Nephron progenitor cell (in vitro differentiated cells): ENCODE data around the gene TIMM13.

Experiments
- DNase-seq: peaks from one replicate; pipeline ENCODE4 v3.0.0; 2021
- H3K27ac Mint-ChIP-seq: 2 replicates; pipeline ENCODE4 v1.8.0; 2021; ENCODE audit warnings: mild to moderate bottlenecking, moderate library complexity, mixed read lengths
- H3K27me3 Mint-ChIP-seq: 2 replicates; pipeline ENCODE4 v1.8.0; 2021; ENCODE audit warnings: mild to moderate bottlenecking, low read depth, mixed read lengths; ENCODE audit not compliant: poor library complexity
- H3K36me3 Mint-ChIP-seq: 2 replicates; pipeline ENCODE4 v1.8.0; 2021; ENCODE audit warnings: low read depth, mixed read lengths
- H3K4me1 Mint-ChIP-seq: 2 replicates; pipeline ENCODE4 v1.8.0; 2021; ENCODE audit warnings: mixed read lengths
- H3K4me3 Mint-ChIP-seq: 2 replicates; pipeline ENCODE4 v1.8.0; 2021; ENCODE audit warnings: mild to moderate bottlenecking, moderate library complexity, mixed read lengths
- H3K9me3 Mint-ChIP-seq: 2 replicates; pipeline ENCODE4 v1.8.0; 2021; ENCODE audit warnings: mild to moderate bottlenecking, moderate library complexity, mixed read lengths
- TF ChIP-seq, protein P1 (sequence below): fragments of 200-600 bp; sonication (generic); IDR thresholded peaks from 2 replicates; pipeline ENCODE4 v1.5.0; 2021; ENCODE audit warnings: antibody characterized with exemption

The TIMM13 gene

DNA sequence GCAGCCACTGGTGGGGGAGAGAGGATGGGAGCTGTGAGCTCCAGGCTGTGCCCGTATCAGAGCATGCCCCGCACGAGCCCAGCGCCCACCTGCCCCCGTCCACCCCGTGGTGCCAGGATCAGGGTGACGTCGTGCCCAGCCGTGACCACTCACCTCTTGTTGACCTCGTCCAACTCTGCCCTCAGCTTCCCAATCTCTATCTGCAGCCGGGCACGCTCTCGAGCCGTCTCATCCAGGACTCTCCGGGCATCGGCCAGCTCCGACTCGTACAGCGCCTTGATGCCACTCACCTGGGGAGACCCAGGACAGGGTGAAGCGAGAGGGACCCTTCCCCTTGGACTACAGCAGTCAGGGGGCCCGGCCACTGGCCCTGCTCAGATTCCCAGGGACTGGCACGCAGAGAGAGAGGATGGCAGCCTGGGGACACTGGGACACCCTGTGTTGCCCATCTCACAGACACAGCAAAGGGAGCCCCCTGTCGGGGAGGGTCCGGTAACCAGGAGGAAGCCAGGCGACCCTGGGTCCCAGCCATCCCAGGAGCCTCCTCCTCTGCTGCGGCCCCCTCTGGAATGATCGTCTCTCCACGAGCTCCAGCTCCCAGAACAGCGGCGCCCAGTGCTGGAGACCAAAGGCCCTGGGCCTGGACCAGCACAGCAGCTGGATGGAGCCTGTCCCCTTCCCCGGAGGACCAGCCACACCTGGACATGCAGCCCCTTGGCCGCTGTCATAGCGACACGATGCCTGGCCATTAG, 17.0 kb upstream of the TIMM13 start:
- peak overlapping the region; percentile 84 for H3K27ac Mint-ChIP-seq
- TF ChIP-seq, protein P1, sequence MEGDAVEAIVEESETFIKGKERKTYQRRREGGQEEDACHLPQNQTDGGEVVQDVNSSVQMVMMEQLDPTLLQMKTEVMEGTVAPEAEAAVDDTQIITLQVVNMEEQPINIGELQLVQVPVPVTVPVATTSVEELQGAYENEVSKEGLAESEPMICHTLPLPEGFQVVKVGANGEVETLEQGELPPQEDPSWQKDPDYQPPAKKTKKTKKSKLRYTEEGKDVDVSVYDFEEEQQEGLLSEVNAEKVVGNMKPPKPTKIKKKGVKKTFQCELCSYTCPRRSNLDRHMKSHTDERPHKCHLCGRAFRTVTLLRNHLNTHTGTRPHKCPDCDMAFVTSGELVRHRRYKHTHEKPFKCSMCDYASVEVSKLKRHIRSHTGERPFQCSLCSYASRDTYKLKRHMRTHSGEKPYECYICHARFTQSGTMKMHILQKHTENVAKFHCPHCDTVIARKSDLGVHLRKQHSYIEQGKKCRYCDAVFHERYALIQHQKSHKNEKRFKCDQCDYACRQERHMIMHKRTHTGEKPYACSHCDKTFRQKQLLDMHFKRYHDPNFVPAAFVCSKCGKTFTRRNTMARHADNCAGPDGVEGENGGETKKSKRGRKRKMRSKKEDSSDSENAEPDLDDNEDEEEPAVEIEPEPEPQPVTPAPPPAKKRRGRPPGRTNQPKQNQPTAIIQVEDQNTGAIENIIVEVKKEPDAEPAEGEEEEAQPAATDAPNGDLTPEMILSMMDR, result no peak

DNA sequence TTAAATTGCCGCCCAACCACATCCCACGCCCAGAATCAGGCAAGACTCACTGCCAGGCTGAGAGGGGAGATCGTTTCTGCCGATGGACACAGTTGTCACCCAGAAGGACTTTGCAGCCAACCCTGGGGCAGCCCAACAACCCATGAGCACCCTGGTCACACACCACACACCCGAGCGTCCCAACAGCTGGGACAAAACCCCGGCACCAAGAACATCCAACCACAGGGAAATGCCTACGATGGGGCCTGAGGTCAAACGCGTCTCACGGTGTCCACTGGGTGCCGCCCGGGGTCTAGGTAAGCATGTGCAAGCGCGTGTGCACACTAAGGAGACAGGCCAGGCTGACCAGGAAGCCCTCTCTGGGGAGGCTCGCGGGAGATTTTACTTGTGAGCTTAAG, 16.4 kb upstream of the TIMM13 start:
- Mint-ChIP-seq H3K4me1 (peaks cover 6% of the 10 kb centered on the region), H3K27me3 (peaks cover 7% of the 10 kb centered on the region), H3K36me3 (peaks cover 16% of the 10 kb centered on the region), H3K4me3 (no peak overlapping the region), H3K27ac (peak overlapping the region; percentile 84), H3K9me3 (no peaks in the 10 kb centered on the region)
- DNase-seq, result no peak
- TF ChIP-seq, protein P1, result no peak

More for the DNA sequence above, 17.0 kb upstream of the TIMM13 start:
- no peaks in the 10 kb centered on the region for H3K9me3 Mint-ChIP-seq
- peaks cover 16% of the 10 kb centered on the region for H3K36me3 Mint-ChIP-seq
- no peak for DNase-seq
- H3K27me3 Mint-ChIP-seq, result peaks cover 7% of the 10 kb centered on the region
- H3K4me3 Mint-ChIP-seq, result no peak overlapping the region
- peaks cover 6% of the 10 kb centered on the region for H3K4me1 Mint-ChIP-seq

DNA sequence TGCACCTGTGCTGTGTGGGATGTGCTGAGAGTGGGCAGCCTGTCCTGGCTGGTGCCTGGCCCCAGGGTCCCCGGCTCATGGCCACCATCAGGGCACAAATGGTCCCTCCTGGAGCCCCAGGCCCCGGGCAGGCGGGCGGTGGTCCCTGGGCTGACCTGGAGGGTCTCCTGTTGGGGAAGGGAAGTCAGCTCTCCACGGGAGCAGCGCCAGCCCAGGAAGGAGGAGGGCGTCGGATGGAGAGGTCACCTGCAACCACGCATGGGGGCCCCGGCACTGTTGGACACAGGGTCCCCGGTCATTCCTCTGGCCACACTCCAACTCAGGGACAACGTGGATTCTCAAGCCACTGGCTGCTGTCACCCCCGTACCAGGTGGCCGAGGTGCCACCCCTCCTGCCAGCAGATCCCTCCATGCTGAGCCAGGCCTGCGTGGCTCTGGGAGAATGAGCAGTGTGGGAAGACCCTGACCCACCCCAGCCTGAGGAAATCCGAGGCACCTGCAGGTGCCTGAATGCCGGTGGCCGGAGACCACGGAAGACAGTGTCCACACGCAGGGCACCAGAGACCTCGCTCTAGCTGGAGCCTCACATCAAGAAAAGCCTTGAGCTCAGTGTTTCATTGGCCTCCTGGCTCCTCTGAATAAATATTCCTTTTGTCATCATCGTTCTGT, 15.9 kb upstream of the TIMM13 start:
- Mint-ChIP-seq H3K4me1 (peaks cover 6% of the 10 kb centered on the region), H3K27ac (peak overlapping the region; percentile 84), H3K36me3 (peaks cover 16% of the 10 kb centered on the region), H3K27me3 (peaks cover 7% of the 10 kb centered on the region), H3K4me3 (no peak overlapping the region), H3K9me3 (no peaks in the 10 kb centered on the region)
- TF ChIP-seq, protein P1, result no peak
- no peak for DNase-seq

DNA sequence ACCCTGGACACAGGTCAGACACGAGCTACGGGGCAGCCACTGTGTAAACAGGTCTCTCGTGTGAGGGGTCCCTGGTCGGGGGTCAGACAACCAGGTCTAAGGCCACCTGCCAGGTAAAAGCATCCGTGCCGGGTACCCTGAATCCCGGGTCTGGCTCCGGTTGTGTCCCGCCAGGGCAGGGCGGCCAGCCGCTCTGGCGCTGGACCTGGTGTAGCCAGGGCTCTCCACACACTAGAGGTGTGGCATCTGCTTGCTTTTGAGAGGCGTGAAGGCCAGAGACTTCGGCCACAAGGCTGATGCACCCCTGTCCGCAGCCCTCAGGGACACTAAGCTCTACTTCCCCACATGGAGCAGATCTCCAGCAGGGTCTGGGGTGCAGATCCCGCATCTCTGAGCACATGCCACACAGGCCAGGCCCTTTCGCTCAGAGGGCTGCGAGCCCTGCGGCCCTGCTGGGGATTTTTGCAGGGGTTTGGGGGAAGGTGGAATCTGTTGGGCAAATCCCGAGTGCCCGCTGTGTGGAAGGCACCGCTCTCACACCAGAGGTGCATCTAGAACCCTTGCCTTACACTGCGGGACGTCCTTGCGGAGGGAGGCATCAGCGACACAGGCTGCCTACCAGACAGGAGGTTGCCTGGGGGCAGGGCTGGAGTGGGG, 13.8 kb upstream of the TIMM13 start:
- Mint-ChIP-seq H3K4me3 (no peak overlapping the region), H3K27me3 (peaks cover 7% of the 10 kb centered on the region), H3K36me3 (peaks cover 20% of the 10 kb centered on the region), H3K27ac (no peak overlapping the region), H3K4me1 (peaks cover under 1% of the 10 kb centered on the region), H3K9me3 (no peaks in the 10 kb centered on the region)
- TF ChIP-seq, protein P1, result no peak
- no peak for DNase-seq

DNA sequence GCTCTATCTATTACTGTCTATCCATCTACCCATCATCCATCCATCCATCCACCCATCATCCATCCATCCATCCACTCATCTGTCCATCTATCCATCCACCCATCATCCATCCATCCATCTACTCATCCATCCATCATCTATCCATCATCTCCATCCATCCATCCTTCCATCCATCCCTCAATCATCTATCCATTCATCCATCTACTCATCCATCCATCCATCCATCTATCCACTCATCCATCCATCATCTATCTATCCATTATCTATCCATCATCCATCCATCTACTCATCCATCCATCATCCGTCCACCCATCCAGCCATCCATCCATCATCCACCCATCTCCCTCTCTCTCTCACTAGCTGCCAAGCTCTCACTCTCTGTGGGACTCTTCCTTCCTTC, 13.1 kb upstream of the TIMM13 start:
- Mint-ChIP-seq H3K27ac (no peak overlapping the region), H3K36me3 (peaks cover 22% of the 10 kb centered on the region), H3K4me3 (no peak overlapping the region), H3K27me3 (peaks cover 7% of the 10 kb centered on the region), H3K9me3 (no peaks in the 10 kb centered on the region), H3K4me1 (no peaks in the 10 kb centered on the region)
- DNase-seq, result no peak
- TF ChIP-seq, protein P1, result no peak
